K562 (cell line): ENCODE data around the gene TMEM79. TPM values are rescaled to one million over a fixed set of nuclear protein-coding genes. Genes with fewer than 3 reads are reported as not detected.

Source experiments
- DMBX1 ChIP-seq: fragments of 250-450 bp; sonication (Bioruptor Pico); IDR thresholded peaks from 2 replicates; pipeline ENCODE4 v1.8.0; 2022; ENCODE audit warnings: inconsistent platforms, mild to moderate bottlenecking, moderate library complexity, borderline replicate concordance
- ELF2 ChIP-seq: fragments of 250-450 bp; sonication (Bioruptor Pico); IDR thresholded peaks from 2 replicates; pipeline ENCODE4 v1.5.0; 2021; ENCODE audit warnings: mild to moderate bottlenecking
- ELK3 ChIP-seq: fragments of 450-650 bp; formaldehyde crosslinking; IDR thresholded peaks from 2 replicates; pipeline ENCODE4 v1.4.0; 2020; ENCODE audit warnings: mild to moderate bottlenecking
- ETS2 ChIP-seq: IDR thresholded peaks from 2 replicates; pipeline ENCODE4 v1.6.1; 2016; ENCODE audit warnings: borderline replicate concordance, missing genetic modification characterization, mild to moderate bottlenecking, moderate library complexity, missing compliant biosample characterization; ENCODE audit not compliant: poor library complexity, severe bottlenecking
- EWSR1 ChIP-seq: fragments of 450-650 bp; IDR thresholded peaks from 2 replicates; pipeline ENCODE4 v1.6.1; 2018; ENCODE audit warnings: borderline replicate concordance, mild to moderate bottlenecking, low read depth, moderate library complexity; ENCODE audit not compliant: partially characterized antibody
- HEY1 ChIP-seq: fragments of 250-450 bp; sonication (Bioruptor Pico); IDR thresholded peaks from 2 replicates; pipeline ENCODE4 v1.5.0; 2020; ENCODE audit warnings: mild to moderate bottlenecking, moderate library complexity, borderline replicate concordance
- HLTF ChIP-seq: fragments of 450-650 bp; IDR thresholded peaks from 2 replicates; pipeline ENCODE4 v1.6.1; 2016
- MBD2 ChIP-seq: sonication (generic); IDR thresholded peaks from 2 replicates; pipeline ENCODE4 v1.6.1; 2016; ENCODE audit warnings: low read depth, borderline replicate concordance
- MTA2 ChIP-seq: fragments of 450-650 bp; IDR thresholded peaks from 2 replicates; pipeline ENCODE4 v1.6.1; 2016; ENCODE audit warnings: low read depth
- NBN ChIP-seq: fragments of 450-650 bp; IDR thresholded peaks from 2 replicates; pipeline ENCODE4 v1.6.1; 2016; ENCODE audit warnings: low read depth, mild to moderate bottlenecking
- PHF20 ChIP-seq: fragments of 450-650 bp; IDR thresholded peaks from 2 replicates; pipeline ENCODE4 v1.6.1; 2018; ENCODE audit not compliant: partially characterized antibody
- SIN3A ChIP-seq, 2 experiments: fragments of 150-350 bp in 1 of 2; IDR thresholded peaks; 2 replicates each; pipeline ENCODE4 v1.6.1; 2011 to 2016; ENCODE audit warnings: borderline replicate concordance in 2 of 2, low read depth in 2 of 2, low read length in 2 of 2, mild to moderate bottlenecking in 2 of 2, moderate library complexity in 2 of 2; ENCODE audit not compliant: control insufficient read depth in 1 of 2
- SMARCA5 ChIP-seq: fragments of 450-650 bp; IDR thresholded peaks from 2 replicates; pipeline ENCODE4 v1.6.1; 2016
- ZBTB1 ChIP-seq: sonication (generic); formaldehyde crosslinking; IDR thresholded peaks from 2 replicates; pipeline ENCODE4 v1.8.1; 2023; ENCODE audit warnings: missing genetic modification reagents, low read depth, mild to moderate bottlenecking, borderline replicate concordance
- ZNF316 ChIP-seq: fragments of 450-650 bp; IDR thresholded peaks from 2 replicates; pipeline ENCODE4 v1.6.1; 2016
- ZNF431 ChIP-seq: sonication (generic); formaldehyde crosslinking; IDR thresholded peaks from 2 replicates; pipeline ENCODE4 v1.8.0; 2022; ENCODE audit warnings: mild to moderate bottlenecking, missing genetic modification reagents
- polyA plus RNA-seq, 8 experiments: library from polyadenylated mRNA; depleted of rRNA in 4 of 8; stranded (reverse) in 5 of 8; unstranded in 3 of 8; fragments of >200 nt; fragmentation: Nextera tagmentation in 2 of 8; fragmentation: Illumina TruSeq in 1 of 8; extraction: Ambion mirVana in 2 of 8; extraction: Trizol in 1 of 8; gene quantifications; 2 replicates each; pipeline versions ENCODE4 v1.2.1 to v1.2.3, GENCODE V29; 2011 to 2014; ENCODE audit warnings: inconsistent platforms in 1 of 8, missing spikeins in 1 of 8
- total RNA-seq, 7 experiments: library from RNA; depleted of rRNA in 6 of 7; stranded (reverse); fragments of >200 nt in 6 of 7; fragmentation: Illumina TruSeq in 2 of 7; extraction: Trizol in 2 of 7; gene quantifications; 2 replicates each; pipeline versions ENCODE4 v1.2.1 to v1.2.3, GENCODE V29; 2011 to 2021; ENCODE audit warnings: low replicate concordance in 1 of 7
- TF ChIP-seq, protein P1 (sequence below): fragments of 250-450 bp; sonication (Bioruptor Pico); IDR thresholded peaks from 2 replicates; pipeline ENCODE4 v1.8.0; 2021; ENCODE audit warnings: mild to moderate bottlenecking, moderate library complexity
- TF ChIP-seq, protein P2 (sequence below): fragments of 200-800 bp; sonication (Bioruptor generic); IDR thresholded peaks from 2 replicates; pipeline ENCODE4 v1.6.1; 2017; ENCODE audit warnings: missing genetic modification characterization, missing compliant biosample characterization
- TF ChIP-seq, protein P3 (sequence below): fragments of 250-450 bp; sonication (Bioruptor Pico); IDR thresholded peaks from 2 replicates; pipeline ENCODE4 v1.4.0; 2020; ENCODE audit warnings: mild to moderate bottlenecking, moderate library complexity
- TF ChIP-seq, protein P4 (sequence below): fragments of 450-650 bp; formaldehyde crosslinking; IDR thresholded peaks from 2 replicates; pipeline ENCODE4 v1.4.0; 2022; ENCODE audit warnings: missing genetic modification characterization

Gene TMEM79
- total and polyA plus RNA-seq, 9 of the 15 experiments (the other 6 are each of a cell fraction or from before 2014, with no cell fraction given), result 0.69 to 6.8 (median 4.0) TPM

GRCh38 chr1:156337888-156338179 is 53.7 kb downstream of the TMEM79 start (continued):
- TF ChIP-seq ETS2 (no peak), DMBX1 (CRISPR knock-in tag) (0 out of 2 replicates have a peak, but pooled peaks have one; percentile 17), NBN (peak; percentile 47; the same call in 1 of the 2 replicates), ELK3 (0 out of 2 replicates have a peak, but pooled peaks have one; percentile 16), MBD2 (no peak), HEY1 (no peak), ZBTB1 (CRISPR knock-in tag) (no peak), EWSR1 (no peak), PHF20 (peak; percentile 51), HLTF (0 out of 2 replicates have a peak, but pooled peaks have one; percentile 72), ZNF316 (peak; percentile 21; the same call in 1 of the 2 replicates), ELF2 (CRISPR knock-in tag) (no peak), SMARCA5 (peak; percentile 50; the same call in 1 of the 2 replicates), MTA2 (0 out of 2 replicates have a peak, but pooled peaks have one; percentile 23), ZNF431 (0 out of 2 replicates have a peak, but pooled peaks have one; percentile 6), SIN3A (IDR thresholded peaks at IDR 0.05; ENCODE audit: borderline replicate concordance in 2 of 2, control insufficient read depth in 1 of 2, low read depth in 2 of 2, low read length in 2 of 2) (peak in 1 of 2 experiments; percentile 64; a peak in 1 of 4 replicates)
- TF ChIP-seq, protein P1, sequence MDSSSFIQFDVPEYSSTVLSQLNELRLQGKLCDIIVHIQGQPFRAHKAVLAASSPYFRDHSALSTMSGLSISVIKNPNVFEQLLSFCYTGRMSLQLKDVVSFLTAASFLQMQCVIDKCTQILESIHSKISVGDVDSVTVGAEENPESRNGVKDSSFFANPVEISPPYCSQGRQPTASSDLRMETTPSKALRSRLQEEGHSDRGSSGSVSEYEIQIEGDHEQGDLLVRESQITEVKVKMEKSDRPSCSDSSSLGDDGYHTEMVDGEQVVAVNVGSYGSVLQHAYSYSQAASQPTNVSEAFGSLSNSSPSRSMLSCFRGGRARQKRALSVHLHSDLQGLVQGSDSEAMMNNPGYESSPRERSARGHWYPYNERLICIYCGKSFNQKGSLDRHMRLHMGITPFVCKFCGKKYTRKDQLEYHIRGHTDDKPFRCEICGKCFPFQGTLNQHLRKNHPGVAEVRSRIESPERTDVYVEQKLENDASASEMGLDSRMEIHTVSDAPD (CRISPR knock-in tag), result no peak
- TF ChIP-seq, protein P2, sequence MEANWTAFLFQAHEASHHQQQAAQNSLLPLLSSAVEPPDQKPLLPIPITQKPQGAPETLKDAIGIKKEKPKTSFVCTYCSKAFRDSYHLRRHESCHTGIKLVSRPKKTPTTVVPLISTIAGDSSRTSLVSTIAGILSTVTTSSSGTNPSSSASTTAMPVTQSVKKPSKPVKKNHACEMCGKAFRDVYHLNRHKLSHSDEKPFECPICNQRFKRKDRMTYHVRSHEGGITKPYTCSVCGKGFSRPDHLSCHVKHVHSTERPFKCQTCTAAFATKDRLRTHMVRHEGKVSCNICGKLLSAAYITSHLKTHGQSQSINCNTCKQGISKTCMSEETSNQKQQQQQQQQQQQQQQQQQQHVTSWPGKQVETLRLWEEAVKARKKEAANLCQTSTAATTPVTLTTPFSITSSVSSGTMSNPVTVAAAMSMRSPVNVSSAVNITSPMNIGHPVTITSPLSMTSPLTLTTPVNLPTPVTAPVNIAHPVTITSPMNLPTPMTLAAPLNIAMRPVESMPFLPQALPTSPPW, result peak; percentile 61; the same call in 1 of the 2 replicates
- TF ChIP-seq, protein P3, sequence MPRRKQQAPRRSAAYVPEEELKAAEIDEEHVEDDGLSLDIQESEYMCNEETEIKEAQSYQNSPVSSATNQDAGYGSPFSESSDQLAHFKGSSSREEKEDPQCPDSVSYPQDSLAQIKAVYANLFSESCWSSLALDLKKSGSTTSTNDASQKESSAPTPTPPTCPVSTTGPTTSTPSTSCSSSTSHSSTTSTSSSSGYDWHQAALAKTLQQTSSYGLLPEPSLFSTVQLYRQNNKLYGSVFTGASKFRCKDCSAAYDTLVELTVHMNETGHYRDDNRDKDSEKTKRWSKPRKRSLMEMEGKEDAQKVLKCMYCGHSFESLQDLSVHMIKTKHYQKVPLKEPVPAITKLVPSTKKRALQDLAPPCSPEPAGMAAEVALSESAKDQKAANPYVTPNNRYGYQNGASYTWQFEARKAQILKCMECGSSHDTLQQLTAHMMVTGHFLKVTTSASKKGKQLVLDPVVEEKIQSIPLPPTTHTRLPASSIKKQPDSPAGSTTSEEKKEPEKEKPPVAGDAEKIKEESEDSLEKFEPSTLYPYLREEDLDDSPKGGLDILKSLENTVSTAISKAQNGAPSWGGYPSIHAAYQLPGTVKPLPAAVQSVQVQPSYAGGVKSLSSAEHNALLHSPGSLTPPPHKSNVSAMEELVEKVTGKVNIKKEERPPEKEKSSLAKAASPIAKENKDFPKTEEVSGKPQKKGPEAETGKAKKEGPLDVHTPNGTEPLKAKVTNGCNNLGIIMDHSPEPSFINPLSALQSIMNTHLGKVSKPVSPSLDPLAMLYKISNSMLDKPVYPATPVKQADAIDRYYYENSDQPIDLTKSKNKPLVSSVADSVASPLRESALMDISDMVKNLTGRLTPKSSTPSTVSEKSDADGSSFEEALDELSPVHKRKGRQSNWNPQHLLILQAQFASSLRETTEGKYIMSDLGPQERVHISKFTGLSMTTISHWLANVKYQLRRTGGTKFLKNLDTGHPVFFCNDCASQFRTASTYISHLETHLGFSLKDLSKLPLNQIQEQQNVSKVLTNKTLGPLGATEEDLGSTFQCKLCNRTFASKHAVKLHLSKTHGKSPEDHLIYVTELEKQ (CRISPR knock-in tag), result no peak
- TF ChIP-seq, protein P4, sequence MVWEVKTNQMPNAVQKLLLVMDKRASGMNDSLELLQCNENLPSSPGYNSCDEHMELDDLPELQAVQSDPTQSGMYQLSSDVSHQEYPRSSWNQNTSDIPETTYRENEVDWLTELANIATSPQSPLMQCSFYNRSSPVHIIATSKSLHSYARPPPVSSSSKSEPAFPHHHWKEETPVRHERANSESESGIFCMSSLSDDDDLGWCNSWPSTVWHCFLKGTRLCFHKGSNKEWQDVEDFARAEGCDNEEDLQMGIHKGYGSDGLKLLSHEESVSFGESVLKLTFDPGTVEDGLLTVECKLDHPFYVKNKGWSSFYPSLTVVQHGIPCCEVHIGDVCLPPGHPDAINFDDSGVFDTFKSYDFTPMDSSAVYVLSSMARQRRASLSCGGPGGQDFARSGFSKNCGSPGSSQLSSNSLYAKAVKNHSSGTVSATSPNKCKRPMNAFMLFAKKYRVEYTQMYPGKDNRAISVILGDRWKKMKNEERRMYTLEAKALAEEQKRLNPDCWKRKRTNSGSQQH (CRISPR knock-in tag), result 0 out of 2 replicates have a peak, but pooled peaks have one; percentile 56
